Natural killer cell (primary cell): ENCODE data around the gene CAPN11. TPM values are rescaled to one million over a fixed set of nuclear protein-coding genes. Genes with fewer than 3 reads are reported as not detected.

Source experiments
- ATAC-seq, 3 donors: fragments of 150-1000 bp in 2 of 3; fragments of 200-7000 bp in 1 of 3; cut with Tn5 transposase; 1 replicate in 1 of 3; 2 replicates in 2 of 3; pipeline ENCODE4 v1.10.0; 2021; ENCODE audit warnings: mild to moderate bottlenecking in 2 of 3, moderate library complexity in 2 of 3
- DNase-seq, 2 donors: peaks; one replicate each; pipeline versions ENCODE4 v3.0.0 to v3.0.0-alpha.2; 2013 to 2021; ENCODE audit warnings: mixed read lengths in 1 of 2
- H3K27ac ChIP-seq: one replicate; pipeline ENCODE4 v1.5.1; 2013; ENCODE audit warnings: mild to moderate bottlenecking, low read length
- H3K27me3 ChIP-seq: one replicate; pipeline ENCODE4 v1.6.1; 2013; ENCODE audit warnings: low read length; ENCODE audit not compliant: control insufficient read depth, insufficient read depth
- H3K36me3 ChIP-seq: one replicate; pipeline ENCODE4 v1.6.1; 2013; ENCODE audit warnings: low read length; ENCODE audit not compliant: control insufficient read depth, insufficient read depth
- H3K4me1 ChIP-seq: one replicate; pipeline ENCODE4 v1.6.1; 2013; ENCODE audit warnings: low read length; ENCODE audit not compliant: control insufficient read depth, insufficient read depth
- H3K4me3 ChIP-seq: one replicate; pipeline ENCODE4 v1.5.1; 2013; ENCODE audit warnings: low read length
- H3K9me3 ChIP-seq: one replicate; pipeline ENCODE4 v1.6.1; 2013; ENCODE audit warnings: low read length; ENCODE audit not compliant: control insufficient read depth, insufficient read depth
- H3K27ac Mint-ChIP-seq, 2 donors: one replicate each; pipeline ENCODE4 v1.8.0; 2022; ENCODE audit warnings: mild to moderate bottlenecking in 2 of 2, mixed read lengths in 2 of 2, moderate library complexity in 1 of 2
- H3K27me3 Mint-ChIP-seq, 2 donors: one replicate each; pipeline ENCODE4 v1.8.0; 2022; ENCODE audit warnings: low read depth in 2 of 2, mixed read lengths in 2 of 2
- H3K36me3 Mint-ChIP-seq: one replicate; pipeline ENCODE4 v1.8.0; 2022; ENCODE audit warnings: mixed read lengths
- H3K4me1 Mint-ChIP-seq, 2 donors: one replicate each; pipeline ENCODE4 v1.8.0; 2022; ENCODE audit warnings: mixed read lengths in 2 of 2
- H3K4me3 Mint-ChIP-seq: one replicate; pipeline ENCODE4 v1.8.0; 2022; ENCODE audit warnings: mild to moderate bottlenecking, moderate library complexity, mixed read lengths
- H3K9me3 Mint-ChIP-seq, 2 donors: one replicate each; pipeline ENCODE4 v1.8.0; 2022; ENCODE audit warnings: mixed read lengths in 2 of 2
- WGBS: methylation state at CpG from one replicate; pipeline ENCODE4 v1.1.7; 2013; ENCODE audit warnings: missing lambda C conversion rate; ENCODE audit not compliant: insufficient coverage; 5-methylcytosine and 5-hydroxymethylcytosine counted together
- intact Hi-C: fragments of 100-400 bp; cut with micrococcal nuclease; formaldehyde crosslinking; loops from one replicate; pipeline ENCODE4 v1.14.2; 2022
- total RNA-seq, 4 donors: library from RNA; stranded (reverse); fragments of 120-200 nt in 1 of 4; gene quantifications; one replicate each; pipeline versions ENCODE4 v1.2.3 to v1.2.4, GENCODE V29; 2013 to 2022
- TF ChIP-seq, protein P1 (sequence below): fragments of 200-600 bp; IDR thresholded peaks from one replicate; pipeline ENCODE4 v1.8.0; 2022; ENCODE audit warnings: antibody characterized with exemption

Gene CAPN11
- total RNA-seq, 3 donors from 2014 or later (not counting 1 experiment from before 2014, with no cell fraction given), result not detected

DNA sequence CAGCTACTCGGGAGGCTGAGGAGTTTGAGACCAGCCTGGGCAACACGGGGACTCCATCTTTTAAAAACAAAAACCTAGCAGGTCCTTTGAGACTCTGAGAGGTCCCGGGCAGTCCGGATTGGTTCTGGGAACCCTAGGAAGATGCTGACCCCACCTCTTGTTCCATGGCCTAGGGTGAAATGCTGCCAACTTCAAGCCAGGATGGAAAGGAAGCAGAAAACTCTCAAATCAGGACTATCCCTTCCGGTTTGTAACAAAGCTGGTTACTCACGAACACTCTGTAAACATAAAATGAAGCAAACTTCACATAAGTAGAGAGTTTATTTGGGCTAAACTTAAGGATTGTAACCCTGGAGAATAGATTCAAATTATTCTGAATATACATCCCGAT lies 28.0 kb downstream of the CAPN11 start:
- Mint-ChIP-seq H3K36me3 (no peaks in the 10 kb centered on the region), H3K4me3 (no peak overlapping the region), H3K27me3 (peaks cover 12 to 15% of the 10 kb centered on the region in 2 donors), H3K27ac (no peak overlapping the region), H3K9me3 (no peaks in the 10 kb centered on the region), H3K4me1 (no peaks in the 10 kb centered on the region)
- ATAC-seq (no peak), DNase-seq (no peak)
- TF ChIP-seq, protein P1, sequence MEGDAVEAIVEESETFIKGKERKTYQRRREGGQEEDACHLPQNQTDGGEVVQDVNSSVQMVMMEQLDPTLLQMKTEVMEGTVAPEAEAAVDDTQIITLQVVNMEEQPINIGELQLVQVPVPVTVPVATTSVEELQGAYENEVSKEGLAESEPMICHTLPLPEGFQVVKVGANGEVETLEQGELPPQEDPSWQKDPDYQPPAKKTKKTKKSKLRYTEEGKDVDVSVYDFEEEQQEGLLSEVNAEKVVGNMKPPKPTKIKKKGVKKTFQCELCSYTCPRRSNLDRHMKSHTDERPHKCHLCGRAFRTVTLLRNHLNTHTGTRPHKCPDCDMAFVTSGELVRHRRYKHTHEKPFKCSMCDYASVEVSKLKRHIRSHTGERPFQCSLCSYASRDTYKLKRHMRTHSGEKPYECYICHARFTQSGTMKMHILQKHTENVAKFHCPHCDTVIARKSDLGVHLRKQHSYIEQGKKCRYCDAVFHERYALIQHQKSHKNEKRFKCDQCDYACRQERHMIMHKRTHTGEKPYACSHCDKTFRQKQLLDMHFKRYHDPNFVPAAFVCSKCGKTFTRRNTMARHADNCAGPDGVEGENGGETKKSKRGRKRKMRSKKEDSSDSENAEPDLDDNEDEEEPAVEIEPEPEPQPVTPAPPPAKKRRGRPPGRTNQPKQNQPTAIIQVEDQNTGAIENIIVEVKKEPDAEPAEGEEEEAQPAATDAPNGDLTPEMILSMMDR, result no peak
- Histone ChIP-seq H3K27ac (no peak overlapping the region), H3K36me3 (no peaks in the 10 kb centered on the region), H3K27me3 (no peaks in the 10 kb centered on the region), H3K4me3 (no peak overlapping the region), H3K9me3 (no peaks in the 10 kb centered on the region), H3K4me1 (no peaks in the 10 kb centered on the region)
- WGBS, result 88% methylated on average over 5 of the region's 7 CpGs
- intact Hi-C loops, result no loop called here

DNA sequence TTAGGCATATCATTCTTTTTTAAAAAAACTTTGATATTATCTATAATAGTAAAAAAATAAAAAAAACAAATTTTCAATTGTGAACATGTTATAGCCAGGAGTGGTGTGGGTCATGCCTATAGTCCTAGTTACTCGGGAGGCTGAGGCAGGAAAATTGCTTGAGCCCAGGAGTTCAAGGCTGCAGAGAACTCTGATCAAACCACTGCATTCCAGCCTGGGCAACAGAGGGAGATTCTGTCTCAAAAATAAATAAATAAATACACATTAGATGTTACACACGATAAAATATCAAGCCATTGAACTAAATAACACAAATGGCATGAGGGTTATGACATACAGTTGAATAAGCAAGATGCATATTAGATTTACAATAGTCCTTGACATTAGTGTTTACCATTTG lies 30.2 kb downstream of the CAPN11 start:
- DNase-seq (no peak), ATAC-seq (no peak)
- no peaks in the 10 kb centered on the region for H3K9me3 ChIP-seq
- Mint-ChIP-seq H3K9me3 (no peaks in the 10 kb centered on the region), H3K4me1 (peaks cover 11% of the 10 kb centered on the region in 2 donors), H3K36me3 (no peaks in the 10 kb centered on the region), H3K4me3 (no peak overlapping the region), H3K27me3 (peaks cover 12 to 18% of the 10 kb centered on the region in 2 donors), H3K27ac (no peak overlapping the region)
- H3K27ac ChIP-seq, result no peak overlapping the region
- 100% methylated on average over 1 of the region's 2 CpGs for WGBS
- peaks cover 9% of the 10 kb centered on the region for H3K4me1 ChIP-seq
- no peaks in the 10 kb centered on the region for H3K36me3 ChIP-seq
- intact Hi-C loops, result no loop called here
- H3K27me3 ChIP-seq, result no peaks in the 10 kb centered on the region
- TF ChIP-seq, protein P1, result no peak
- H3K4me3 ChIP-seq, result no peak overlapping the region

DNA sequence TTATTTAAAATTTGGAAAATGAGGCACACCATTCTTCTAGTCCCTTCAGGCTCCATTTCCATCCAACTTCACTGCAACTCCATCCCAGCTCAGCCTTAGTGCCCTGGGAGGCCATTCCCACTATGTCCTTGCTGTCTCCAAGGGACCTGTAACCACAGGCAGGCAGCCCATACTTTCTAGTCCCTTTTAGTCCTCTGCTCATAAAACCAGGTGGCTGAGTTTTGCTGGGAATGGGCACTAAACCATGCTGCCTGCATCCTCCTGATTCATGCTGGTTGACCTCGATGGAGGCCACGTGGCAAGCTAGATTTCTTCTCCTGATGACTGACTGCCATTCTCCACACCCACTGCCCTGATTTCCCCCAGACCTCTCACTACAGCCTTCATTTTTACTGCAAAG lies 30.6 kb downstream of the CAPN11 start:
- H3K4me3 ChIP-seq, result no peak overlapping the region
- H3K27ac ChIP-seq, result no peak overlapping the region
- H3K4me1 ChIP-seq, result peaks cover 9% of the 10 kb centered on the region
- H3K4me3 Mint-ChIP-seq, result no peak overlapping the region
- H3K9me3 Mint-ChIP-seq, result no peaks in the 10 kb centered on the region
- ATAC-seq, result no peak
- TF ChIP-seq, protein P1, result no peak
- DNase-seq, result no peak
- no peaks in the 10 kb centered on the region for H3K27me3 ChIP-seq
- H3K36me3 ChIP-seq, result no peaks in the 10 kb centered on the region
- no peaks in the 10 kb centered on the region for H3K36me3 Mint-ChIP-seq
- 59% methylated on average over 2 of the region's 2 CpGs for WGBS
- H3K9me3 ChIP-seq, result no peaks in the 10 kb centered on the region
- H3K4me1 Mint-ChIP-seq, result peaks cover 11% of the 10 kb centered on the region in 2 donors
- no peak overlapping the region for H3K27ac Mint-ChIP-seq
- H3K27me3 Mint-ChIP-seq, result peaks cover 12 to 15% of the 10 kb centered on the region in 2 donors
- intact Hi-C loops, result no loop called here

DNA sequence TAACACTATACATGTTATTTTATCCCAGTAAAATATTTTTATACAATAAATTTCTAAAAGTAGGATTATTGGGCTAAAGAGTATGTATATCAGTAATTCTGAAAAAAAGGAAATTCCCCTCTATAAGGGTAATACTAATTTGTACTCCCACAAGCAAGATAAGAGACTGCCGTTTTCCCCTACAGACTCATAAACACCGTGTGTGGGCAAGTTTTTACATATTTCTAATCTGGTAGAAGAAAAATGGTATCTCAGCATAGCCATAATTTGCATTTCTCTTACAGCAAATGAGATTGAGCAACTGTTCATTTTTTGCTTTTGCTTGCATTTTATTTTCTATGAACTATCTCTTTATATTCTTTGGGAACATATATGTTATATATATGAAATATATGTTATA lies 32.1 kb downstream of the CAPN11 start:
- Histone ChIP-seq H3K4me1 (peaks cover 9% of the 10 kb centered on the region), H3K4me3 (no peak overlapping the region), H3K27me3 (no peaks in the 10 kb centered on the region), H3K27ac (no peak overlapping the region), H3K36me3 (no peaks in the 10 kb centered on the region), H3K9me3 (no peaks in the 10 kb centered on the region)
- 60% methylated on average over 1 of the region's 2 CpGs for WGBS
- no peak overlapping the region for H3K27ac Mint-ChIP-seq
- no peaks in the 10 kb centered on the region for H3K36me3 Mint-ChIP-seq
- H3K27me3 Mint-ChIP-seq, result peaks cover 7 to 12% of the 10 kb centered on the region in 2 donors
- ATAC-seq, result no peak
- H3K4me1 Mint-ChIP-seq, result peaks cover 11% of the 10 kb centered on the region in 2 donors
- intact Hi-C loops, result no loop called here
- H3K4me3 Mint-ChIP-seq, result no peak overlapping the region
- DNase-seq, result no peak
- TF ChIP-seq, protein P1, result no peak
- no peaks in the 10 kb centered on the region for H3K9me3 Mint-ChIP-seq
